Measurements from ENCODE around the gene FUBP3.

GRCh38 chr9:130634191-130634768, 54.9 kb downstream of the FUBP3 start:
- TF ChIP-seq CTCF (IDR thresholded peaks at IDR 0.05) (no peak), POLR2A (IDR thresholded peaks at IDR 0.05) (no peak)

Data from adrenal gland (tissue), 5 donors.